KMS-11 (cell line): ENCODE data around the gene MAML3.

Experiments used
- H2AFZ ChIP-seq: fragments of 200-600 bp; sonication (generic); 2 replicates; pipeline ENCODE4 v1.6.1; 2016; ENCODE audit warnings: antibody characterized with exemption, mixed run types, low read depth
- H3K27ac ChIP-seq: fragments of 200-600 bp; sonication (generic); 2 replicates; pipeline ENCODE4 v1.6.1; 2016; ENCODE audit warnings: mild to moderate bottlenecking, mixed run types
- H3K27me3 ChIP-seq: fragments of 200-600 bp; sonication (generic); 2 replicates; pipeline ENCODE4 v1.6.1; 2017; ENCODE audit warnings: mild to moderate bottlenecking, low read depth, mixed run types, moderate library complexity; ENCODE audit not compliant: insufficient read depth
- H3K36me3 ChIP-seq: fragments of 200-600 bp; sonication (generic); 2 replicates; pipeline ENCODE4 v1.6.1; 2017; ENCODE audit warnings: mild to moderate bottlenecking, mixed run types; ENCODE audit not compliant: insufficient read depth
- H3K4me1 ChIP-seq: fragments of 200-600 bp; sonication (generic); 2 replicates; pipeline ENCODE4 v1.6.1; 2016; ENCODE audit warnings: mild to moderate bottlenecking, low read depth, mixed run types; ENCODE audit not compliant: poor library complexity, severe bottlenecking
- H3K4me2 ChIP-seq: fragments of 200-600 bp; sonication (generic); 2 replicates; pipeline ENCODE4 v1.7.0; 2016; ENCODE audit warnings: mild to moderate bottlenecking, mixed run types
- H3K4me3 ChIP-seq: fragments of 200-600 bp; sonication (generic); IDR thresholded peaks from 2 replicates; pipeline ENCODE4 v1.6.1; 2017; ENCODE audit warnings: low read depth, low read length, mixed read lengths; ENCODE audit not compliant: insufficient read depth
- H3K79me2 ChIP-seq: fragments of 200-600 bp; sonication (generic); 2 replicates; pipeline ENCODE4 v1.6.1; 2016; ENCODE audit warnings: low read depth, mixed run types; ENCODE audit not compliant: insufficient read depth
- H3K9ac ChIP-seq: fragments of 200-600 bp; sonication (generic); 2 replicates; pipeline ENCODE4 v1.6.1; 2016; ENCODE audit warnings: mild to moderate bottlenecking, mixed run types
- H4K20me1 ChIP-seq: fragments of 200-600 bp; sonication (generic); 2 replicates; pipeline ENCODE4 v1.6.1; 2016; ENCODE audit warnings: mild to moderate bottlenecking, mixed run types; ENCODE audit not compliant: insufficient read depth
- TF ChIP-seq, protein P1 (sequence below): fragments of 200-600 bp; sonication (generic); conservative IDR thresholded peaks from 2 replicates; pipeline ENCODE4 v1.6.1; 2017; ENCODE audit warnings: low read depth, mild to moderate bottlenecking, antibody characterized with exemption, low read length, moderate library complexity, mixed read lengths

The MAML3 gene

DNA sequence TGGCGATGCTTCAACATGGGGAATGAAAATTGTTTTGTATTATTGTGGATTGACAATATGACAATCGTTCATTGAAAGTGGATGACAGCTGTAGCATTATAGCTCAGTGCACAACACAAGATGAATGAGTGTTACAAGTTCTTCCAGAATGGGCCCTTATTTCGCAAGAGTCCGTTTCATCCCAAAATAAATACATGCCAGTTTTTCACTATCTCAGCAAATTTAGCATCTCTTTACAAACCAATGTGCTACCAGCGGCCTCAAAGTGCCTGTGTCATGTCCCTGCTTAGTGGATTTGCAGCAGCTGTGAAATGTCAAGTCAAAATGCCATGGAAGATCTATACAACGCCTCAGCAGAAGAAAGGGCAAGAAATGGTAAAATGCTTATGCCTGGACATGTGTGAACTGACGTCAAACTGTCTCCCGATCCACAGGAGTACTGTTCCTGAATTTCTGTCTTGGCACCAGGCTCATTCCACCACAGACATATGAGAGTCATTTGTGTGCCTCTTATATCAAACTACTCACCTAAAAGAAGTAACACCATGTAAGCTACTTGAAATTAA, 109.6 kb downstream of the MAML3 start:
- Histone ChIP-seq H3K4me2 (no peak overlapping the region), H3K4me1 (no peaks in the 10 kb centered on the region), H3K79me2 (no peaks in the 10 kb centered on the region), H2AFZ (no peak overlapping the region), H3K27ac (no peak overlapping the region), H3K27me3 (no peaks in the 10 kb centered on the region), H4K20me1 (no peaks in the 10 kb centered on the region), H3K9ac (no peak overlapping the region), H3K4me3 (no peak overlapping the region), H3K36me3 (no peaks in the 10 kb centered on the region)
- TF ChIP-seq, protein P1, sequence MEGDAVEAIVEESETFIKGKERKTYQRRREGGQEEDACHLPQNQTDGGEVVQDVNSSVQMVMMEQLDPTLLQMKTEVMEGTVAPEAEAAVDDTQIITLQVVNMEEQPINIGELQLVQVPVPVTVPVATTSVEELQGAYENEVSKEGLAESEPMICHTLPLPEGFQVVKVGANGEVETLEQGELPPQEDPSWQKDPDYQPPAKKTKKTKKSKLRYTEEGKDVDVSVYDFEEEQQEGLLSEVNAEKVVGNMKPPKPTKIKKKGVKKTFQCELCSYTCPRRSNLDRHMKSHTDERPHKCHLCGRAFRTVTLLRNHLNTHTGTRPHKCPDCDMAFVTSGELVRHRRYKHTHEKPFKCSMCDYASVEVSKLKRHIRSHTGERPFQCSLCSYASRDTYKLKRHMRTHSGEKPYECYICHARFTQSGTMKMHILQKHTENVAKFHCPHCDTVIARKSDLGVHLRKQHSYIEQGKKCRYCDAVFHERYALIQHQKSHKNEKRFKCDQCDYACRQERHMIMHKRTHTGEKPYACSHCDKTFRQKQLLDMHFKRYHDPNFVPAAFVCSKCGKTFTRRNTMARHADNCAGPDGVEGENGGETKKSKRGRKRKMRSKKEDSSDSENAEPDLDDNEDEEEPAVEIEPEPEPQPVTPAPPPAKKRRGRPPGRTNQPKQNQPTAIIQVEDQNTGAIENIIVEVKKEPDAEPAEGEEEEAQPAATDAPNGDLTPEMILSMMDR: no peak

GRCh38 chr4:140042634-140043033, 111.3 kb downstream of the MAML3 start:
- H3K27ac ChIP-seq: no peak overlapping the region
- H3K4me3 ChIP-seq: no peak overlapping the region
- no peaks in the 10 kb centered on the region for H3K79me2 ChIP-seq
- no peak overlapping the region for H2AFZ ChIP-seq
- H3K9ac ChIP-seq: no peak overlapping the region
- no peaks in the 10 kb centered on the region for H3K36me3 ChIP-seq
- no peak overlapping the region for H3K4me2 ChIP-seq
- no peaks in the 10 kb centered on the region for H4K20me1 ChIP-seq
- no peaks in the 10 kb centered on the region for H3K4me1 ChIP-seq
- TF ChIP-seq, protein P1: no peak
- no peaks in the 10 kb centered on the region for H3K27me3 ChIP-seq

GRCh38 chr4:140038031-140038533, 115.9 kb downstream of the MAML3 start:
- no peaks in the 10 kb centered on the region for H3K79me2 ChIP-seq
- H3K27ac ChIP-seq: no peak overlapping the region
- H3K9ac ChIP-seq: no peak overlapping the region
- no peaks in the 10 kb centered on the region for H4K20me1 ChIP-seq
- H3K27me3 ChIP-seq: no peaks in the 10 kb centered on the region
- H3K4me1 ChIP-seq: no peaks in the 10 kb centered on the region
- H3K4me2 ChIP-seq: no peak overlapping the region
- no peak overlapping the region for H3K4me3 ChIP-seq
- TF ChIP-seq, protein P1: no peak
- no peak overlapping the region for H2AFZ ChIP-seq
- H3K36me3 ChIP-seq: no peaks in the 10 kb centered on the region

DNA sequence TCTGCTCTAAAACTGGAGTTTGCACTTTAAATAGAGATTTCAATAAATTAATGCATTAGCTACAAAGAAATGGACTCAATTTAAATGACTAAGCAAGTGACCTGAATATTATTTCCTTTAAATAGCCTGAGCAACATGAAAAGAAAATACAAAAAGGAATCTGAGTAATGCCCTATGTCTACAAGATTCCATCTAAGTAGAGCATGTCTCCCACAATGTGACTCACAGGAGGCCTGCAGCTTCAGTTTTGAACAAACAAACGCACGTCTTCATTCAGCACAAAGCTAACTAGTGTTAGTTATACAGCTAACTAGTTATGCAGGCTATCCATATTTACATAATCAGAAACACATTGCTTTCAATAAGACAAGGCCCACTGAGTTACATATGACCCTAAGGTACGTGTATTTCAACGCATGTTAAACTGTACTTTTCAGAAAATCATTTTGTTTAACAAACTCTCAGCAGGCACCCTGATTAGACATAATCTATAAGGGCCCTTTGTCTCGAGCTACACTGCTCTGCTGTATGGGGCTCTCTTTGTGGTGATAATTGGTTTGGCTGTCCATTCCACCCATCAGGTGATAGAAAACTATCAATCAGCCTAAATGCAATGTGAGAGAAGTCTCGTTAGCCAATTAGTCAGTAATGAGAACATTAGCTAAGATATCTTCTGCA, 116.5 kb downstream of the MAML3 start:
- H4K20me1 ChIP-seq: no peaks in the 10 kb centered on the region
- no peak overlapping the region for H3K9ac ChIP-seq
- H3K4me1 ChIP-seq: no peaks in the 10 kb centered on the region
- H3K4me3 ChIP-seq: no peak overlapping the region
- H3K27me3 ChIP-seq: no peaks in the 10 kb centered on the region
- H3K79me2 ChIP-seq: no peaks in the 10 kb centered on the region
- H3K27ac ChIP-seq: no peak overlapping the region
- no peak overlapping the region for H3K4me2 ChIP-seq
- TF ChIP-seq, protein P1: no peak
- no peak overlapping the region for H2AFZ ChIP-seq
- no peaks in the 10 kb centered on the region for H3K36me3 ChIP-seq
